Lower leg skin (tissue), 3 donors: Measurements from ENCODE around the gene AMDHD1.

Experiments
- CTCF ChIP-seq, 3 donors: fragments of 450-650 bp; IDR thresholded peaks; one replicate each; pipeline ENCODE4 v1.5.1; 2016; ENCODE audit warnings: antibody characterized with exemption in 3 of 3, mild to moderate bottlenecking in 3 of 3, moderate library complexity in 2 of 3
- POLR2A ChIP-seq, 2 donors: fragments of 450-650 bp; IDR thresholded peaks; one replicate each; pipeline ENCODE4 v1.6.1; 2016 to 2017; ENCODE audit warnings: antibody characterized with exemption in 2 of 2, mild to moderate bottlenecking in 1 of 2, moderate library complexity in 1 of 2

- TF ChIP-seq POLR2A (IDR thresholded peaks at IDR 0.05) (no peak), CTCF (IDR thresholded peaks at IDR 0.05) (no peak)
Measured at GRCh38 chr12:95922231-95922630, 20.9 kb upstream of the AMDHD1 start.
